Osteoblast (primary cell): Measurements from ENCODE around the gene PKP3. TPM values are rescaled to one million over a fixed set of nuclear protein-coding genes. Genes with fewer than 3 reads are reported as not detected.

Experiments used
- DNase-seq: peaks from one replicate; pipeline ENCODE4 v3.0.0; 2011; ENCODE audit warnings: low spot score, mixed read lengths; ENCODE audit not compliant: insufficient read length; ENCODE audit errors: missing footprints
- H2AFZ ChIP-seq: 2 replicates; pipeline ENCODE4 v1.6.0; 2011; ENCODE audit warnings: mild to moderate bottlenecking, low read length
- H3K27ac ChIP-seq: 2 replicates; pipeline ENCODE4 v1.5.1; 2011; ENCODE audit warnings: mild to moderate bottlenecking, low read depth, low read length, moderate library complexity
- H3K27me3 ChIP-seq: 2 replicates; pipeline ENCODE4 v1.6.0; 2012; ENCODE audit warnings: mild to moderate bottlenecking, control low read depth, inconsistent platforms, low read length, moderate library complexity; ENCODE audit not compliant: insufficient read depth
- H3K36me3 ChIP-seq: 2 replicates; pipeline ENCODE4 v1.5.1; 2011; ENCODE audit warnings: mild to moderate bottlenecking, low read length, control low read depth, moderate library complexity; ENCODE audit not compliant: insufficient read depth
- H3K4me1 ChIP-seq: 2 replicates; pipeline ENCODE4 v1.5.1; 2011; ENCODE audit warnings: mild to moderate bottlenecking, low read length, control low read depth, moderate library complexity; ENCODE audit not compliant: insufficient read depth
- H3K4me2 ChIP-seq: 2 replicates; pipeline ENCODE4 v1.6.0; 2011; ENCODE audit warnings: mild to moderate bottlenecking, low read length; ENCODE audit not compliant: insufficient read depth
- H3K4me3 ChIP-seq: fragments of 200-600 bp; sonication (generic); 3 replicates; pipeline ENCODE4 v1.5.1; 2012; ENCODE audit warnings: mild to moderate bottlenecking, low read length, inconsistent platforms; ENCODE audit not compliant: insufficient read depth
- H3K79me2 ChIP-seq: 2 replicates; pipeline ENCODE4 v1.6.0; 2012; ENCODE audit warnings: mild to moderate bottlenecking, low read length, control low read depth, inconsistent platforms; ENCODE audit not compliant: insufficient read depth
- H3K9me3 ChIP-seq: 2 replicates; pipeline ENCODE4 v1.5.1; 2011; ENCODE audit warnings: low read depth, low read length, control low read depth
- H4K20me1 ChIP-seq: 2 replicates; pipeline ENCODE4 v1.6.0; 2012; ENCODE audit warnings: mild to moderate bottlenecking, low read length, control low read depth; ENCODE audit not compliant: insufficient read depth
- total RNA-seq: library from RNA; depleted of rRNA; stranded (reverse); fragments of >200 nt; gene quantifications from 2 replicates; pipeline ENCODE4 v1.2.3, GENCODE V29; 2012
- TF ChIP-seq, protein P1 (sequence below): IDR thresholded peaks from 2 replicates; pipeline ENCODE4 v1.5.1; 2011; ENCODE audit warnings: mild to moderate bottlenecking, low read depth, low read length, moderate library complexity; ENCODE audit errors: extremely low read depth

PKP3 gene
- total RNA-seq, 1 donor = 2.5 TPM

DNA sequence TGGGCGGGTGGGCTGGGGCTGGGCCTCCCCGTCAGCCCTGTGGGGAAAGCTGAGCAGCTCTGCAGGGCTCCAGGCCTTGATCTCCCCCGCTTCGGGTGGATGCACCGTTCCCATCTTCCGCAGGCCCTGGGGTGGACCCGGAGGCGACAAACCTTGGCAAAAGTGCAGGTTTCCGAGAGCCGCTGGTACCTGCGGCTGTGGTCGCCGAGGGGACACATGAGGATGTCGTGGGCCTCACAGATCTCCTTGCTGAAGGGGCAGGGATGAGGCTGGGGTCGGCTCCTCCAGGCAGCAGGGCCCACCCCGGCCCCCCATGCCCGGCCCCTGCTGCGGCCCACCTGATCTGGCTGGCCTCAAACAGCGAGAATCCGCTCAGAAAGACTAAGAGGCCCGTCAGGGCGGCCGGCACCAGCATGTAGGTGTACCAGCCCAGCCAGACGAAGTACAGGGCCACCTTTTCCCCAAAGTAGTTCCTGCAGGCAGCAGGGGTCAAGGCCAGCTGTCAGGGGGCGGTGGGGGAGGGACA, 36.0 kb downstream of the PKP3 start:
- Histone ChIP-seq H3K4me3 (no peak overlapping the region), H3K36me3 (no peaks in the 10 kb centered on the region), H3K79me2 (no peaks in the 10 kb centered on the region), H4K20me1 (no peaks in the 10 kb centered on the region), H3K27me3 (no peaks in the 10 kb centered on the region), H3K9me3 (no peaks in the 10 kb centered on the region), H2AFZ (no peak overlapping the region), H3K4me2 (no peak overlapping the region), H3K4me1 (no peaks in the 10 kb centered on the region), H3K27ac (no peak overlapping the region)
- DNase-seq = no peak
- TF ChIP-seq, protein P1, sequence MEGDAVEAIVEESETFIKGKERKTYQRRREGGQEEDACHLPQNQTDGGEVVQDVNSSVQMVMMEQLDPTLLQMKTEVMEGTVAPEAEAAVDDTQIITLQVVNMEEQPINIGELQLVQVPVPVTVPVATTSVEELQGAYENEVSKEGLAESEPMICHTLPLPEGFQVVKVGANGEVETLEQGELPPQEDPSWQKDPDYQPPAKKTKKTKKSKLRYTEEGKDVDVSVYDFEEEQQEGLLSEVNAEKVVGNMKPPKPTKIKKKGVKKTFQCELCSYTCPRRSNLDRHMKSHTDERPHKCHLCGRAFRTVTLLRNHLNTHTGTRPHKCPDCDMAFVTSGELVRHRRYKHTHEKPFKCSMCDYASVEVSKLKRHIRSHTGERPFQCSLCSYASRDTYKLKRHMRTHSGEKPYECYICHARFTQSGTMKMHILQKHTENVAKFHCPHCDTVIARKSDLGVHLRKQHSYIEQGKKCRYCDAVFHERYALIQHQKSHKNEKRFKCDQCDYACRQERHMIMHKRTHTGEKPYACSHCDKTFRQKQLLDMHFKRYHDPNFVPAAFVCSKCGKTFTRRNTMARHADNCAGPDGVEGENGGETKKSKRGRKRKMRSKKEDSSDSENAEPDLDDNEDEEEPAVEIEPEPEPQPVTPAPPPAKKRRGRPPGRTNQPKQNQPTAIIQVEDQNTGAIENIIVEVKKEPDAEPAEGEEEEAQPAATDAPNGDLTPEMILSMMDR = no peak

DNA sequence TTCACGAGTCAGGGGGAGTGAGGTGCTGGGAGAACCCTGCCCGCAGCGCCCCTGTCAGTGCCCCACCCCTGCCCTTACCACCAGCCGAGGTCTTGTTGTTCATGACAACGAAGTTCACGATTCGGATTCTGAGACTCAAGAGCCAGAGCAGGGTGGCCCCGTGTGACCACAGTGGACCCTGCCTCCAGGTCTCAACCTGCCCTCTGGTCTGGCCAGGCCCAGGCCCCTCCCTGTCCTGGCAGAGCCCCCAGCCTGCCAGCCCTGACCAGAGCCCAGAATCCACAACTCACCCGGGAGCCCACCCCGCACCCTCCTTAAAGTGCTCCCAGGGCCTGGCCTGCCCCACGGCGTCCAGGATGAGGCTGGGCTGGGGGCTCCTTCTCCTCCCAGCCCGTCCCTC, 37.9 kb downstream of the PKP3 start:
- H3K4me2 ChIP-seq = no peak overlapping the region
- no peaks in the 10 kb centered on the region for H3K9me3 ChIP-seq
- TF ChIP-seq, protein P1 = no peak
- H3K36me3 ChIP-seq = no peaks in the 10 kb centered on the region
- H3K27me3 ChIP-seq = no peaks in the 10 kb centered on the region
- H3K4me1 ChIP-seq = no peaks in the 10 kb centered on the region
- no peaks in the 10 kb centered on the region for H4K20me1 ChIP-seq
- H2AFZ ChIP-seq = no peak overlapping the region
- H3K79me2 ChIP-seq = no peaks in the 10 kb centered on the region
- no peak overlapping the region for H3K4me3 ChIP-seq
- no peak overlapping the region for H3K27ac ChIP-seq
- no peak for DNase-seq

DNA sequence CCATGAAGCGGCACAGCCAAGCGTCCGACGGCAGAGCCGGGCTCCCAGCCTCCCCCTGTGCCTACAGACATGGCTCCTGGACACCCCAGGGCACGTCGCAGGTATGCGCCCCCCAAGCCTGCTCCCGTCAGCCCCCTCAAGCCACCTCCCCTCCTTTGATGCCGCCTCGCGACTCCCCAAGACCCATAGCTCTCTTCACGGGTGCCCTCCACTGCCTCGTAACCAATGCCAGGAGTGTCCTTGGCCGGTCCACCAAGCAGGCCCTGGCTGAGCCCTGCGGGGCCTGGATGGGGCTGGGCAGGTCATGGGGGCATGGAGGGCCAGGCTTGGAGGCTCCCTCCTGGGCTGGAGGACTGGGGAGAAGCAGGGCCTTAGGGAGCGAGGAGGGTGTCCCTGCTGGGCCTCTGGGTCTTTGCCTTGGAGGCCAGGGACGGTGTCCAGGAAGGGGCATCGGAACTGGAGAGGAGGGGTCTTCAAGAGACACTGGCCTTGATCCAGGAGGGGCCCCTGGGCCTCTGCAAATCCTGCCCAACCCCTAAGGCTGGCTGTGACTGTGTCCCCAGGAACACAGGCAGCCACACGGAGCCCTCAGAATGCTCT, 38.6 kb downstream of the PKP3 start:
- H3K4me2 ChIP-seq = no peak overlapping the region
- no peaks in the 10 kb centered on the region for H3K79me2 ChIP-seq
- no peak for DNase-seq
- H3K27me3 ChIP-seq = no peaks in the 10 kb centered on the region
- no peak overlapping the region for H3K27ac ChIP-seq
- no peaks in the 10 kb centered on the region for H3K9me3 ChIP-seq
- H2AFZ ChIP-seq = no peak overlapping the region
- H3K4me1 ChIP-seq = no peaks in the 10 kb centered on the region
- H4K20me1 ChIP-seq = no peaks in the 10 kb centered on the region
- H3K36me3 ChIP-seq = no peaks in the 10 kb centered on the region
- TF ChIP-seq, protein P1 = no peak
- no peak overlapping the region for H3K4me3 ChIP-seq

DNA sequence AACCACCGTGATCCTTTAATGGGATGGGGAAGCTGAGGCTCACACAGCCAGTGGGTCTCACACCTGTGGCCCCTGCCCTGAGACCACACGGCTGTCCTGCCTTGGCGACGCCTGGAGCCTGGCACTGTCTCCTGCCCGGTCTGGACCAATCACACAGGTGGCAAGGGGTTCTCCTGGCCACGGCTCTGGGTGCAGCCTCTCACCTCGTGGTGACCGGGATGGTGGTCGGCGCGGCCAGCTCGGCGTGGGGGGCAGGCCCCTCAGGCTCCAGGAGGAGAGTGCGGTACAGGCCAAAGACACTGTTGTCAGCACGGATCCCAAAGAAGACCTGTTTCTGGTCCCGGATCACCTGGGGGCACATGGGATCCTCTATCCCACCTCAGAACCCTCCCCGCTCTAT, 39.1 kb downstream of the PKP3 start:
- DNase-seq = no peak
- H3K9me3 ChIP-seq = no peaks in the 10 kb centered on the region
- TF ChIP-seq, protein P1 = no peak
- H2AFZ ChIP-seq = no peak overlapping the region
- H3K4me2 ChIP-seq = no peak overlapping the region
- H3K36me3 ChIP-seq = no peaks in the 10 kb centered on the region
- no peaks in the 10 kb centered on the region for H3K27me3 ChIP-seq
- H3K4me3 ChIP-seq = no peak overlapping the region
- no peaks in the 10 kb centered on the region for H4K20me1 ChIP-seq
- no peaks in the 10 kb centered on the region for H3K4me1 ChIP-seq
- H3K79me2 ChIP-seq = no peaks in the 10 kb centered on the region
- no peak overlapping the region for H3K27ac ChIP-seq
